ENCODE measurements around the gene MZT2B.
"Not testable (repeated sequence)": the region's sequence is repeated elsewhere in the genome, so short reads cannot be mapped to it uniquely, and the experiment has no call there.

Gene MZT2B

GRCh38 chr2:130181880-130182682, at the start of gene MZT2B:
TSS of gene MZT2B (plus strand) at chr2:130182262. CDS start at chr2:130182283, 21 bp downstream.
- peak; percentile 93 for DNase-seq

- DNase-seq, result no peak
Observed at GRCh38 chr2:130135692-130136541, 46.1 kb upstream of the MZT2B start.

GRCh38 chr2:130136546-130136945, 45.5 kb upstream of the MZT2B start:
- DNase-seq, result not testable (repeated sequence)

- DNase-seq, result not testable (repeated sequence)
Observed at GRCh38 chr2:130137118-130137517, 44.9 kb upstream of the MZT2B start.

GRCh38 chr2:130138326-130138725, 43.7 kb upstream of the MZT2B start:
- not testable (repeated sequence) for DNase-seq

- not testable (repeated sequence) for DNase-seq
Observed at GRCh38 chr2:130138841-130139251, 43.2 kb upstream of the MZT2B start.

GRCh38 chr2:130139331-130140280, 42.5 kb upstream of the MZT2B start:
- not testable (repeated sequence) for DNase-seq

GRCh38 chr2:130140516-130140915, 41.5 kb upstream of the MZT2B start:
- DNase-seq, result not testable (repeated sequence)

- not testable (repeated sequence) for DNase-seq
Observed at GRCh38 chr2:130141002-130141401, 41.1 kb upstream of the MZT2B start.

GRCh38 chr2:130141645-130142370, 40.3 kb upstream of the MZT2B start:
- DNase-seq, result not testable (repeated sequence)

- DNase-seq, result not testable (repeated sequence)
Observed at GRCh38 chr2:130142396-130143265, 39.4 kb upstream of the MZT2B start.

- DNase-seq, result not testable (repeated sequence)
Observed at GRCh38 chr2:130143266-130144039, 38.6 kb upstream of the MZT2B start.

GRCh38 chr2:130145006-130145414, 37.1 kb upstream of the MZT2B start, which contains the start of gene CCDC74B:
TSS of gene CCDC74B (minus strand) at chr2:130145112. CDS start at chr2:130144996, 116 bp downstream.
- DNase-seq, result peak; percentile 69

- not testable (repeated sequence) for DNase-seq
Observed at GRCh38 chr2:130148515-130148914, 33.5 kb upstream of the MZT2B start.

- DNase-seq, result no peak
Observed at GRCh38 chr2:130150181-130151144, 31.6 kb upstream of the MZT2B start.

- not testable (repeated sequence) for DNase-seq
Observed at GRCh38 chr2:130151145-130151512, 30.9 kb upstream of the MZT2B start.

- DNase-seq, result not testable (repeated sequence)
Observed at GRCh38 chr2:130152136-130152815, 29.8 kb upstream of the MZT2B start.
